Activated naive CD8-positive, alpha-beta T cell treated with anti-CD3 and anti-CD28 coated beads for 36 hours (primary cell): ENCODE results near the gene LONRF3. TPM values are rescaled to one million over a fixed set of nuclear protein-coding genes. Genes with fewer than 3 reads are reported as not detected.
"Not testable (repeated sequence)": the region's sequence is repeated elsewhere in the genome, so short reads cannot be mapped to it uniquely, and the experiment has no call there.

Source experiments
- DNase-seq: peaks from one replicate; pipeline ENCODE4 v3.0.0; 2021
- H3K27ac Mint-ChIP-seq: one replicate; pipeline ENCODE4 v1.8.0; 2022; ENCODE audit warnings: mild to moderate bottlenecking, moderate library complexity, mixed read lengths
- H3K27me3 Mint-ChIP-seq: one replicate; pipeline ENCODE4 v1.8.0; 2022; ENCODE audit warnings: mild to moderate bottlenecking, mixed read lengths
- H3K36me3 Mint-ChIP-seq: one replicate; pipeline ENCODE4 v1.8.0; 2021; ENCODE audit warnings: mild to moderate bottlenecking, mixed read lengths
- H3K4me1 Mint-ChIP-seq: one replicate; pipeline ENCODE4 v1.8.0; 2021; ENCODE audit warnings: mixed read lengths
- H3K4me3 Mint-ChIP-seq: one replicate; pipeline ENCODE4 v1.8.0; 2022; ENCODE audit warnings: mild to moderate bottlenecking, moderate library complexity, mixed read lengths
- H3K9me3 Mint-ChIP-seq: one replicate; pipeline ENCODE4 v1.8.0; 2022; ENCODE audit warnings: mixed read lengths
- total RNA-seq, 2 experiments: library from RNA; stranded (reverse); gene quantifications; one replicate each; pipeline ENCODE4 v1.2.3, GENCODE V29; 2021

Gene LONRF3
- total RNA-seq, 2 experiments from 2014 or later, result 4.6 to 5.1 TPM

DNA sequence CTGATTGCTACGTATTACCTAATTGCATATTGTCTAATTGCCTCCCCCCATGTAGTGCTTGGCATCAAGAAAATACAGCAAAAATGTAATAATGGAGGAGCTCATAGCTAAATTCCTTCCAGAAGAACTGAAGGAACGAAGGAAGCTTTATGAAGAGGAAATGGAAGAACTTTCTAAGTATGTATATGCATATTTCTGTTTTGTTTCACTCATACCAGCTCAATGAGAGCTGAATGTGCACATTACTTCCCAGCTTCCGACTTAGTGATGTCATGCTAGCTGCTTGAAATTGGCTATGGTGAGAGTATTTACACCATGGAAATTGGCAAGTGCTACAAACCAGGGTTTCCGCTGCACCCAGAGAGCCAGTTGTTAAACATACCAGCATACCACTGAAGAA lies 34.7 kb downstream of the LONRF3 start:
- DNase-seq, result no peak
- H3K9me3 Mint-ChIP-seq, result no peaks in the 10 kb centered on the region
- no peaks in the 10 kb centered on the region for H3K27me3 Mint-ChIP-seq
- H3K4me1 Mint-ChIP-seq, result no peaks in the 10 kb centered on the region
- peaks cover 12% of the 10 kb centered on the region for H3K36me3 Mint-ChIP-seq
- H3K27ac Mint-ChIP-seq, result no peak overlapping the region
- H3K4me3 Mint-ChIP-seq, result no peak overlapping the region

DNA sequence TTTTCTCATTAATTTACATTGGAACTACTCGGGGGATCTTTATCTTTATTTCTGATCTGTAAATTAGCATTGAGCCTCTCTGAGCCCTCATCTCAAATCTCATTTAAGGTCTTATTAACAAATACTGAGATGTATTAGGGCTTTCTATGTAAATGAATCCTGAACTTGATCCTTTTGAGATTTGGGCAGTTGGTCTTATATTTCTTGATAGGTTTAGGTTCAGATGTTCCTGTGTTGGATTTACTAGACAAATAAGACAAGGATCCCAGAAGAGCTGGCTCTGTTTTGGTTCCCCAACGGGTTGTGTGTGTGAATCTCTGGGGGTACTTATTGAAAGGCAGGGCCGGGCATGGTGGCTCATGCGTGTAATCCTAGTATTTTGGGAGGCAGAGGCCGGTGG lies 36.1 kb downstream of the LONRF3 start:
- H3K4me3 Mint-ChIP-seq, result no peak overlapping the region
- no peaks in the 10 kb centered on the region for H3K9me3 Mint-ChIP-seq

GRCh38 chrX:119013164-119013563 lies 38.7 kb downstream of the LONRF3 start:
- no peak for DNase-seq
- Mint-ChIP-seq H3K36me3 (peaks cover 38% of the 10 kb centered on the region), H3K4me3 (no peak overlapping the region), H3K27ac (no peak overlapping the region), H3K9me3 (no peaks in the 10 kb centered on the region), H3K4me1 (peaks cover 16% of the 10 kb centered on the region), H3K27me3 (no peaks in the 10 kb centered on the region)

More for the DNA sequence above, 36.1 kb downstream of the LONRF3 start:
- Mint-ChIP-seq H3K27ac (no peak overlapping the region), H3K27me3 (no peaks in the 10 kb centered on the region), H3K4me1 (peaks cover 11% of the 10 kb centered on the region), H3K36me3 (peaks cover 21% of the 10 kb centered on the region)
- DNase-seq, result no peak

DNA sequence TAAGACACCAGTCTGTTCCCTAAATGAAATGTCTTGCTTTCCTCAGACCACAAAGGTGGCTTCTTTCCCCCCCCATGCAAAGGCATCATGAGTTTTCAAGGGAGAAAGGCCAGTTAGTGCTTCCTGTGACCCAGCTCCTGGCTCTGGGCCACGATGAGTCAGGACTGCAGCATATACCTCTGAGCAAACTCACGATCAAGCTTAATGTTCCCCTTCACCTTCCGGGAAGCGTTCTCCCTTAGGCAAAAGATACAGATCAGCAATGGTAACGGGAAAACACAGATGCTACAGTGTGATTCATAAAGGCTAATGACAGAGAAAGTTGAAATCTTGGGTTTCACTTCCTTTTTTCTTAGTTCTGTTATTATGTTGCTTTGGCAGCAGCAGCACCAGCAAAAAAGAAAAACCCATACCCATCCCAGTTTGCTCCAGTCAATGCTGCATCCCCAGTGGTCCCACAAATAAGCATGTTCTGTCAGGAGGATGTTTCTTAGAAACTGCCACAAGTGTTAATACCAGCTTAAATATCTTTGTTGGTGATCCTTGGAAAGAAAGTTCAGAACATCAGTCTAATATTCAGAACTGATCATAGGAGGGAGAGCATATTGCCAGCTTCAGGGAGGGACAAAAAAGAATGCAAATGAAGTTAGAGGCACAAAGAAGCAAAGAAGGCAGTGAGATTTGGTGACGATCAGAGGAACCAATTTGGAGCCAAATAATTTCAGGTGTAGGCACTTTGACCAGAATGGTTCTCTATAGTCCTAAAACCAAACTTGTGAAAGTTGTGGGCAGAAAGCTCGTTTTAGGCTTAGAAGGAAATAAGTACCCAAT lies 41.2 kb downstream of the LONRF3 start:
- H3K36me3 Mint-ChIP-seq, result peaks cover 38% of the 10 kb centered on the region
- H3K9me3 Mint-ChIP-seq, result no peaks in the 10 kb centered on the region
- peak; percentile 47 for DNase-seq
- H3K4me1 Mint-ChIP-seq, result peaks cover 16% of the 10 kb centered on the region
- H3K27ac Mint-ChIP-seq, result peak overlapping the region; percentile 76
- no peak overlapping the region for H3K4me3 Mint-ChIP-seq
- H3K27me3 Mint-ChIP-seq, result no peaks in the 10 kb centered on the region

GRCh38 chrX:119017077-119017476 lies 42.7 kb downstream of the LONRF3 start:
- H3K9me3 Mint-ChIP-seq, result no peaks in the 10 kb centered on the region
- DNase-seq, result no peak
- H3K27ac Mint-ChIP-seq, result no peak overlapping the region
- no peaks in the 10 kb centered on the region for H3K27me3 Mint-ChIP-seq
- peaks cover 33% of the 10 kb centered on the region for H3K36me3 Mint-ChIP-seq
- H3K4me3 Mint-ChIP-seq, result no peak overlapping the region
- H3K4me1 Mint-ChIP-seq, result peaks cover 16% of the 10 kb centered on the region

GRCh38 chrX:119025900-119026299 lies 51.5 kb downstream of the LONRF3 start:
- no peak overlapping the region for H3K4me3 Mint-ChIP-seq
- H3K9me3 Mint-ChIP-seq, result no peaks in the 10 kb centered on the region
- no peak for DNase-seq
- H3K4me1 Mint-ChIP-seq, result no peaks in the 10 kb centered on the region
- no peak overlapping the region for H3K27ac Mint-ChIP-seq
- H3K27me3 Mint-ChIP-seq, result no peaks in the 10 kb centered on the region
- peaks cover 4% of the 10 kb centered on the region for H3K36me3 Mint-ChIP-seq

- H3K4me1 Mint-ChIP-seq, DNase-seq, H3K27ac Mint-ChIP-seq, H3K27me3 Mint-ChIP-seq, H3K9me3 Mint-ChIP-seq, H3K4me3 Mint-ChIP-seq, H3K36me3 Mint-ChIP-seq: not testable (repeated sequence)
Measured at GRCh38 chrX:119026344-119026743, 51.9 kb downstream of the LONRF3 start.

- H3K4me1 Mint-ChIP-seq, H3K27me3 Mint-ChIP-seq, H3K27ac Mint-ChIP-seq, H3K36me3 Mint-ChIP-seq, DNase-seq, H3K9me3 Mint-ChIP-seq, H3K4me3 Mint-ChIP-seq: not testable (repeated sequence)
Measured at GRCh38 chrX:119027960-119028732, 53.7 kb downstream of the LONRF3 start.

DNA sequence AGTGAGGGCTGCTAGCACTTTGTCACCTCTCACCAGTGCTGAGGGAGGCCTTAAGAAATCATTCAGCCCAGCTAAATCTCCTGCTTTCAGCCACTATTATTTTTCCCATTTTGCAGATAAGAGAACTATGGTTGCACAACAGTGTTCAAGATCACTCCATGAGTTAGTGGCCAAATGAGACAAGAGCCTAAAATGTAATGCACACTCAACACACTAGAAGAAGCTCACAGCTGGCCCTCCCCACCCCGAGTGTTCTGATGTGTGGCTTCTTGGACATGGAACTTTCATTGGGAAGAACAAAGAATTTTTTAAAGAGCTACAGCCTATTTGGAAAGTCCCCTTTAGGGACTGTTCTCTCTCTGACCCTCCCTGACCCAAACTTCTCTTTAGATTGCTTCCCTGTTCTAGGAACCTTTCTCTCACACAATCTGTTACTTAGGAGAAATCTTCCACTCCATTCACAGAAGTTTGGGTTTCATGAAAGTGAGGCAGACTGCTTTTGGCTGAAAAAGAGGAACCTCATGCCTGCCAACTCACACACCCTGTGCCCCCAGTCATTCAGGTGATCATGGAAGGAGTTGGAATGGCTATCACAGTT lies 54.4 kb downstream of the LONRF3 start:
- H3K36me3 Mint-ChIP-seq, result peaks cover 4% of the 10 kb centered on the region
- H3K27me3 Mint-ChIP-seq, result peaks cover 6% of the 10 kb centered on the region
- no peak overlapping the region for H3K4me3 Mint-ChIP-seq
- H3K27ac Mint-ChIP-seq, result no peak overlapping the region
- no peaks in the 10 kb centered on the region for H3K4me1 Mint-ChIP-seq
- no peaks in the 10 kb centered on the region for H3K9me3 Mint-ChIP-seq
- no peak for DNase-seq

- not testable (repeated sequence) for H3K4me3 Mint-ChIP-seq
Measured at GRCh38 chrX:119029656-119030055, 55.2 kb downstream of the LONRF3 start.

DNA sequence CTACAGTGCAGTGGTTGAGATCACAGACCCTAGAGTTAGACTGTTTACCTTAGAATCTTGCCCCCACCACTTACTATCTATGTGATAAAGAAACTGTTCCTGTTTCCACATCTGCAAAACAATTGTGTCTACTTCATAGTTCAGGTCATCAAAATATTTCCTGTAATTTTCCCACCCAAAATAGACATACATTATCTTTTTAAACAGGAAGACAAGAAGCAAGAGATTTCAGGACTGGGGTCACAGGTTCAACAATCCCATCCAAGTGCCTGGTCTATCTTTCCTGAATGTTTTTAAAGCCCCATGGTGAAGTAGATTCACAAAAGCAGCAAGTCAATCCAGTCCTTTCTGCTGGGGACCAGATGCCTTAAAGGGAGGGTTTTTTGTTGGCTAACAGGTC lies 56.6 kb downstream of the LONRF3 start:
- peaks cover 6% of the 10 kb centered on the region for H3K27me3 Mint-ChIP-seq
- H3K27ac Mint-ChIP-seq, result no peak overlapping the region
- H3K9me3 Mint-ChIP-seq, result peaks cover 5% of the 10 kb centered on the region
- H3K4me1 Mint-ChIP-seq, result no peaks in the 10 kb centered on the region
- H3K36me3 Mint-ChIP-seq, result no peaks in the 10 kb centered on the region
- H3K4me3 Mint-ChIP-seq, result no peak overlapping the region
- no peak for DNase-seq

More at GRCh38 chrX:119029656-119030055, 55.2 kb downstream of the LONRF3 start:
- H3K27ac Mint-ChIP-seq, H3K36me3 Mint-ChIP-seq, H3K27me3 Mint-ChIP-seq, DNase-seq, H3K4me1 Mint-ChIP-seq, H3K9me3 Mint-ChIP-seq: not testable (repeated sequence)

- Mint-ChIP-seq H3K36me3 (no peaks in the 10 kb centered on the region), H3K9me3 (peaks cover 5% of the 10 kb centered on the region), H3K4me3 (no peak overlapping the region), H3K4me1 (no peaks in the 10 kb centered on the region), H3K27ac (no peak overlapping the region), H3K27me3 (peaks cover 6% of the 10 kb centered on the region)
- no peak for DNase-seq
Measured at GRCh38 chrX:119036107-119037029, 62.0 kb downstream of the LONRF3 start.

DNA sequence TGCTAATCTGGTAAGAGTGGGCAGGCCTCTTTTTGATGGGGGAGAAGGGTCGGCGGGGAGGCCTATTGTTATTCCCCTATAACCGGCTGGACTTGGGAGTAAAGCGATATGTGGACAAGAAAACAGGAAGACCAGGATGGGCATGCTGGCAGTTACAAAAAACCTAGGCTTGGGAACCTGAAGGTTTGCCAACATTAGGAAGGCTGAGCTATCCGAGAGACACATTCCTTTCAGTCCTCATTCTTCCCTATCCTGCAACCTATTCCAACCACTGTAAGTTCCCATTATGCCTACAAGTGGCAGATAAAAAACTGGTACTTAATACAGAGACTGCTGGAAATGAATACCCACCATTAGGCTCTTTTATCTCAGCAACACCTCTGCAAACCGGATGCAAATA lies 66.0 kb downstream of the LONRF3 start:
- Mint-ChIP-seq H3K4me3 (no peak overlapping the region), H3K9me3 (no peaks in the 10 kb centered on the region), H3K27ac (no peak overlapping the region), H3K36me3 (no peaks in the 10 kb centered on the region), H3K4me1 (no peaks in the 10 kb centered on the region), H3K27me3 (no peaks in the 10 kb centered on the region)
- DNase-seq, result no peak

- H3K27ac Mint-ChIP-seq, result no peak overlapping the region
- H3K36me3 Mint-ChIP-seq, result no peaks in the 10 kb centered on the region
- no peaks in the 10 kb centered on the region for H3K27me3 Mint-ChIP-seq
- H3K9me3 Mint-ChIP-seq, result no peaks in the 10 kb centered on the region
- H3K4me3 Mint-ChIP-seq, result no peak overlapping the region
- no peaks in the 10 kb centered on the region for H3K4me1 Mint-ChIP-seq
- no peak for DNase-seq
Measured at GRCh38 chrX:119041175-119041574, 66.8 kb downstream of the LONRF3 start.
